IMR-90 (cell line): Measurements from ENCODE around the gene C5. TPM values are rescaled to one million over a fixed set of nuclear protein-coding genes. Genes with fewer than 3 reads are reported as not detected.

Experiments
- ATAC-seq: fragments of 200-7000 bp; cut with Tn5 transposase; 2 replicates; pipeline ENCODE4 v1.9.1; 2020; ENCODE audit warnings: low read depth, mild to moderate bottlenecking, moderate library complexity
- BruUV-seq: library from RNA; stranded (reverse); fragments of 400-500 nt; replicated peaks from 2 replicates; lab custom pipeline; 2021; lab: Mats Ljungman, UMichigan
- CTCF ChIA-PET: fragments of 300-600 bp; formaldehyde crosslinking; extraction: SDS; loops from one replicate; lab custom pipeline; 2021; ENCODE audit warnings: antibody characterized with exemption; lab: Yijun Ruan, JAX
- POLR2A ChIA-PET: fragments of 300-600 bp; sonication (Branson Sonifier 250); formaldehyde crosslinking; loops from one replicate; lab custom pipeline; 2022; ENCODE audit warnings: antibody characterized with exemption; ENCODE audit not compliant: unreplicated experiment; lab: Charles Lee
- DNase-seq: peaks from one replicate; pipeline ENCODE4 v3.0.0; 2013
- H2AFZ ChIP-seq: replicated peaks from 2 replicates; pipeline ENCODE3; 2013; ENCODE audit warnings: low read length, mild to moderate bottlenecking; ENCODE audit not compliant: poor library complexity
- H2AK5ac ChIP-seq: 2 replicates; pipeline ENCODE4 v1.6.1; 2013; ENCODE audit warnings: low read depth, low read length, inconsistent platforms
- H2AK9ac ChIP-seq: replicated peaks from 2 replicates; pipeline ENCODE3; 2013; ENCODE audit warnings: mild to moderate bottlenecking, low read depth, low read length, moderate library complexity; ENCODE audit not compliant: poor library complexity
- H2BK120ac ChIP-seq: 2 replicates; pipeline ENCODE4 v1.6.1; 2013; ENCODE audit warnings: low read depth, low read length, inconsistent platforms
- H2BK15ac ChIP-seq: 3 replicates; pipeline ENCODE4 v1.6.1; 2013; ENCODE audit warnings: low read depth, low read length, inconsistent platforms
- H2BK20ac ChIP-seq: 2 replicates; pipeline ENCODE4 v1.6.1; 2013; ENCODE audit warnings: low read depth, mild to moderate bottlenecking, inconsistent platforms, low read length, moderate library complexity
- H2BK5ac ChIP-seq: 2 replicates; pipeline ENCODE4 v1.6.1; 2013; ENCODE audit warnings: mild to moderate bottlenecking, low read depth, low read length, inconsistent platforms; ENCODE audit not compliant: poor library complexity, severe bottlenecking
- H3K14ac ChIP-seq: replicated peaks from 2 replicates; pipeline ENCODE4 v1.6.1; 2013; ENCODE audit warnings: low read depth, low read length, inconsistent platforms
- H3K18ac ChIP-seq: 2 replicates; pipeline ENCODE4 v1.6.1; 2013; ENCODE audit warnings: low read depth, low read length, control low read depth
- H3K23ac ChIP-seq: 2 replicates; pipeline ENCODE4 v1.6.1; 2013; ENCODE audit warnings: low read depth, low read length, inconsistent platforms
- H3K27ac ChIP-seq: 2 replicates; pipeline ENCODE4 v1.5.1; 2013; ENCODE audit warnings: mild to moderate bottlenecking, control low read depth, low read length; ENCODE audit not compliant: insufficient read depth
- H3K27me3 ChIP-seq: 2 replicates; pipeline ENCODE4 v1.6.1; 2013; ENCODE audit warnings: low read length; ENCODE audit not compliant: control insufficient read depth, insufficient read depth
- H3K36me3 ChIP-seq: 2 replicates; pipeline ENCODE4 v1.6.1; 2013; ENCODE audit warnings: low read length, mixed read lengths; ENCODE audit not compliant: control insufficient read depth, insufficient read depth
- H3K4ac ChIP-seq: 2 replicates; pipeline ENCODE4 v1.6.1; 2013; ENCODE audit warnings: low read depth, low read length, inconsistent platforms
- H3K4me1 ChIP-seq: 2 replicates; pipeline ENCODE4 v1.6.1; 2013; ENCODE audit warnings: low read length, mixed read lengths; ENCODE audit not compliant: control insufficient read depth, insufficient read depth
- H3K4me2 ChIP-seq: 2 replicates; pipeline ENCODE4 v1.6.1; 2013; ENCODE audit warnings: low read depth, mild to moderate bottlenecking, control low read depth, low read length, moderate library complexity
- H3K4me3 ChIP-seq: 2 replicates; pipeline ENCODE4 v1.5.1; 2013; ENCODE audit warnings: low read depth, mild to moderate bottlenecking, control low read depth, low read length, moderate library complexity; ENCODE audit not compliant: insufficient read depth
- H3K56ac ChIP-seq: 2 replicates; pipeline ENCODE4 v1.6.1; 2013; ENCODE audit warnings: low read length, inconsistent platforms; ENCODE audit not compliant: insufficient read depth; ENCODE audit errors: extremely low read depth
- H3K79me1 ChIP-seq, 2 experiments: 2 replicates each; pipeline ENCODE4 v1.6.1; 2013; ENCODE audit warnings: low read length in 2 of 2, inconsistent platforms in 1 of 2, low read depth in 1 of 2
- H3K9ac ChIP-seq: 2 replicates; pipeline ENCODE4 v1.6.1; 2013; ENCODE audit warnings: low read depth, low read length, control low read depth
- H3K9me1 ChIP-seq: 2 replicates; pipeline ENCODE4 v1.6.1; 2013; ENCODE audit warnings: low read length, inconsistent platforms; ENCODE audit not compliant: insufficient read depth
- H3K9me3 ChIP-seq: 2 replicates; pipeline ENCODE4 v1.6.1; 2013; ENCODE audit warnings: low read length; ENCODE audit not compliant: control insufficient read depth, insufficient read depth
- H4K20me1 ChIP-seq: 2 replicates; pipeline ENCODE4 v1.6.1; 2013; ENCODE audit warnings: low read length, inconsistent platforms; ENCODE audit not compliant: insufficient read depth
- H4K5ac ChIP-seq: 2 replicates; pipeline ENCODE4 v1.6.1; 2013; ENCODE audit warnings: mild to moderate bottlenecking, low read depth, low read length, control low read depth
- H4K8ac ChIP-seq, 2 experiments: 2 replicates each; pipeline ENCODE4 v1.6.1; 2013; ENCODE audit warnings: low read depth in 2 of 2, low read length in 2 of 2, control low read depth in 1 of 2, inconsistent platforms in 1 of 2
- H4K91ac ChIP-seq: 2 replicates; pipeline ENCODE4 v1.6.1; 2013; ENCODE audit warnings: low read depth, low read length, inconsistent platforms; ENCODE audit not compliant: insufficient read depth
- BHLHE40 ChIP-seq: fragments of 150-350 bp; IDR thresholded peaks from 2 replicates; pipeline ENCODE4 v1.6.1; 2016; ENCODE audit warnings: mild to moderate bottlenecking, low read depth, low read length
- CEBPB ChIP-seq: IDR thresholded peaks from 2 replicates; pipeline ENCODE4 v1.6.1; 2012; ENCODE audit warnings: low read depth, low read length, improper control_type of control experiment
- CHD1 ChIP-seq: IDR thresholded peaks from 2 replicates; pipeline ENCODE4 v1.6.1; 2012; ENCODE audit warnings: low read depth, low read length, improper control_type of control experiment
- CTCF ChIP-seq: conservative IDR thresholded peaks from 2 replicates; pipeline ENCODE4 v1.5.1; 2012; ENCODE audit warnings: mild to moderate bottlenecking, low read depth, low read length, improper control_type of control experiment
- ELK1 ChIP-seq: fragments of 150-350 bp; IDR thresholded peaks from 2 replicates; pipeline ENCODE4 v1.6.1; 2016; ENCODE audit warnings: low read depth, mild to moderate bottlenecking, low read length, moderate library complexity, borderline replicate concordance
- FOS ChIP-seq: fragments of 150-350 bp; IDR thresholded peaks from 2 replicates; pipeline ENCODE4 v1.6.1; 2016; ENCODE audit warnings: low read depth, low read length
- MAFK ChIP-seq: IDR thresholded peaks from 2 replicates; pipeline ENCODE4 v1.6.1; 2012; ENCODE audit warnings: low read depth, low read length, improper control_type of control experiment
- MAZ ChIP-seq: IDR thresholded peaks from 2 replicates; pipeline ENCODE4 v1.6.1; 2012; ENCODE audit warnings: low read depth, mild to moderate bottlenecking, low read length, improper control_type of control experiment, moderate library complexity, borderline replicate concordance
- MXI1 ChIP-seq: IDR thresholded peaks from 2 replicates; pipeline ENCODE4 v1.6.1; 2012; ENCODE audit warnings: low read depth, mild to moderate bottlenecking, low read length, moderate library complexity, borderline replicate concordance
- NFE2L2 ChIP-seq: fragments of 150-350 bp; IDR thresholded peaks from 2 replicates; pipeline ENCODE4 v1.6.1; 2016; ENCODE audit warnings: low read depth, mild to moderate bottlenecking, low read length
- POLR2A ChIP-seq: IDR thresholded peaks from 2 replicates; pipeline ENCODE4 v1.6.1; 2012; ENCODE audit warnings: mild to moderate bottlenecking, low read depth, low read length
- RAD21 ChIP-seq: IDR thresholded peaks from 2 replicates; pipeline ENCODE4 v1.6.1; 2012; ENCODE audit warnings: low read length, improper control_type of control experiment
- RFX5 ChIP-seq: IDR thresholded peaks from 2 replicates; pipeline ENCODE4 v1.8.0; 2012; ENCODE audit warnings: low read depth, mild to moderate bottlenecking, low read length, moderate library complexity
- USF2 ChIP-seq: fragments of 150-350 bp; IDR thresholded peaks from 2 replicates; pipeline ENCODE4 v1.6.1; 2017; ENCODE audit warnings: mild to moderate bottlenecking, antibody characterized with exemption, low read length, low read depth
- WGBS, 2 experiments: methylation state at CpG; one replicate each; pipeline versions ENCODE4 v1.1.5 to v1.1.7; 2013; ENCODE audit warnings: missing lambda C conversion rate in 2 of 2; ENCODE audit not compliant: insufficient read length in 1 of 2; ENCODE audit errors: extremely low coverage in 2 of 2; 5-methylcytosine and 5-hydroxymethylcytosine counted together
- dilution Hi-C: fragments of 300-500 bp; cut with HindIII; formaldehyde crosslinking; loops from one replicate; pipeline ENCODE4 v1.14.3; 2018; ENCODE audit warnings: low sequenced_read_pairs; ENCODE audit not compliant: unreplicated experiment
- in situ Hi-C: fragments of 300-500 bp; cut with MboI; formaldehyde crosslinking; loops from 3 replicates; pipeline ENCODE4 v1.14.3; 2019; ENCODE audit warnings: low sequenced_read_pairs, inconsistent platforms, mixed read lengths
- intact Hi-C: fragments of 100-400 bp; cut with micrococcal nuclease; formaldehyde crosslinking; loops from 2 replicates; pipeline ENCODE4 v1.10.0; 2022
- polyA plus RNA-seq, 3 experiments: library from polyadenylated mRNA; depleted of rRNA; stranded (reverse); fragments of >200 nt; gene quantifications; 2 replicates each; pipeline ENCODE4 v1.2.3, GENCODE V29; 2012; ENCODE audit warnings: low replicate concordance in 1 of 3
- total RNA-seq: library from RNA; depleted of rRNA; stranded (reverse); fragments of >200 nt; gene quantifications from 2 replicates; pipeline ENCODE4 v1.2.3, GENCODE V29; 2012

The C5 gene
- total and polyA plus RNA-seq, 2 of the 4 experiments (the other 2 are of a cell fraction) = 1.5 to 2.3 TPM

GRCh38 chr9:121024237-121024636, 25.8 kb downstream of the C5 start:
- no peaks in the 10 kb centered on the region for H4K20me1 ChIP-seq
- H2AK5ac ChIP-seq = no peak overlapping the region
- no peak overlapping the region for H3K4me3 ChIP-seq
- no peak overlapping the region for H2BK15ac ChIP-seq
- H3K79me1 ChIP-seq = no peaks in the 10 kb centered on the region
- no peak overlapping the region for H3K56ac ChIP-seq
- no peak overlapping the region for H3K18ac ChIP-seq
- no peaks in the 10 kb centered on the region for H3K9me1 ChIP-seq
- in situ Hi-C loops = no loop called here
- H4K5ac ChIP-seq = no peak overlapping the region
- ATAC-seq = no peak
- no peak overlapping the region for H2AK9ac ChIP-seq
- H3K23ac ChIP-seq = no peak overlapping the region
- dilution Hi-C loops = no loop called here
- DNase-seq = no peak
- H4K91ac ChIP-seq = no peak overlapping the region
- WGBS, 2 experiments = no CpG with 5 or more reads among the region's 2 CpGs
- no peaks in the 10 kb centered on the region for H3K9me3 ChIP-seq
- H2BK20ac ChIP-seq = no peak overlapping the region
- peaks cover 3% of the 10 kb centered on the region; the same call in 1 of the 2 replicates for H3K4me1 ChIP-seq
- H2AFZ ChIP-seq = no peak overlapping the region
- no peaks in the 10 kb centered on the region for H3K36me3 ChIP-seq
- BruUV-seq = no TSS peak
- H2BK120ac ChIP-seq = no peak overlapping the region
- intact Hi-C loops = no loop called here
- no peak for TF ChIP-seq USF2
- no peak for TF ChIP-seq RAD21
- TF ChIP-seq CHD1 = no peak
- no peak for TF ChIP-seq NFE2L2
- no peak for TF ChIP-seq MXI1
- TF ChIP-seq FOS = no peak
- TF ChIP-seq MAFK = no peak
- no peak for TF ChIP-seq CTCF
- TF ChIP-seq POLR2A = no peak
- TF ChIP-seq MAZ = no peak
- no peak for TF ChIP-seq ELK1
- no peak for TF ChIP-seq CEBPB
- no peak for TF ChIP-seq RFX5
- TF ChIP-seq BHLHE40 = no peak
- no peak overlapping the region for H3K14ac ChIP-seq
- H3K27ac ChIP-seq = no peak overlapping the region
- no peak overlapping the region for H2BK5ac ChIP-seq
- no peak overlapping the region for H3K4me2 ChIP-seq
- no peak overlapping the region for H3K4ac ChIP-seq
- H3K9ac ChIP-seq = no peak overlapping the region
- CTCF ChIA-PET = interaction anchor here (1.0 kb wide), 1 partner anchor 64 kb away, joined by 3 read pairs; no protein-coding TSS in a partner anchor
- POLR2A ChIA-PET = no interaction called here
- no peak overlapping the region for H4K8ac ChIP-seq
- no peaks in the 10 kb centered on the region for H3K27me3 ChIP-seq
